NCI-H2196 treated with DMSO at 0.1 percent for 48 hours (cell line): Measurements from ENCODE around the gene QRFP.
"Not testable (repeated sequence)": the region's sequence is repeated elsewhere in the genome, so short reads cannot be mapped to it uniquely, and the experiment has no call there.

Source experiments
- DNase-seq: peaks from one replicate; lab custom pipeline; 2025; ENCODE audit not compliant: unreplicated experiment; lab: John Stamatoyannopoulos, UW

QRFP gene

GRCh38 chr9:130854835-130855234, 41.8 kb downstream of the QRFP start:
- DNase-seq = no peak

- no peak for DNase-seq
These were observed 42.5 kb downstream of the QRFP start for GRCh38 chr9:130854092-130854491.

- no peak for DNase-seq
These were observed 43.8 kb downstream of the QRFP start for GRCh38 chr9:130852801-130853200.

- DNase-seq = no peak
These were observed 47.3 kb downstream of the QRFP start for GRCh38 chr9:130849356-130849755.

- DNase-seq = not testable (repeated sequence)
These were observed 48.1 kb downstream of the QRFP start for GRCh38 chr9:130848514-130848913.

- DNase-seq = no peak
These were observed 49.0 kb downstream of the QRFP start for GRCh38 chr9:130847306-130848217.

GRCh38 chr9:130846487-130847305, 49.9 kb downstream of the QRFP start:
- DNase-seq = no peak

GRCh38 chr9:130845901-130846481, 50.6 kb downstream of the QRFP start:
- DNase-seq = no peak

- DNase-seq = no peak
These were observed 51.4 kb downstream of the QRFP start for GRCh38 chr9:130845254-130845653.

- no peak for DNase-seq
These were observed 52.6 kb downstream of the QRFP start for GRCh38 chr9:130844044-130844451.

- DNase-seq = no peak
These were observed 53.3 kb downstream of the QRFP start for GRCh38 chr9:130843049-130843908.
